Progenitor cell of endocrine pancreas (in vitro differentiated cells): ENCODE measurements around the gene MTNR1B. TPM values are rescaled to one million over a fixed set of nuclear protein-coding genes. Genes with fewer than 3 reads are reported as not detected.

Experiments used
- DNase-seq: peaks from one replicate; pipeline ENCODE4 v3.0.0; 2021; ENCODE audit warnings: low spot score; ENCODE audit not compliant: unreplicated experiment
- H3K27ac Mint-ChIP-seq: 2 replicates; pipeline ENCODE4 v1.8.0; 2021; ENCODE audit warnings: mild to moderate bottlenecking, moderate library complexity, mixed read lengths
- H3K27me3 Mint-ChIP-seq: 2 replicates; pipeline ENCODE4 v1.8.0; 2021; ENCODE audit warnings: mixed read lengths
- H3K36me3 Mint-ChIP-seq: 2 replicates; pipeline ENCODE4 v1.8.0; 2022; ENCODE audit warnings: mixed read lengths; ENCODE audit not compliant: insufficient read depth
- H3K4me1 Mint-ChIP-seq: 2 replicates; pipeline ENCODE4 v1.8.0; 2021; ENCODE audit warnings: low read depth, mixed read lengths
- H3K4me3 Mint-ChIP-seq: 2 replicates; pipeline ENCODE4 v1.8.0; 2021; ENCODE audit warnings: low read depth, mild to moderate bottlenecking, moderate library complexity, mixed read lengths
- H3K9me3 Mint-ChIP-seq: 2 replicates; pipeline ENCODE4 v1.8.0; 2021; ENCODE audit warnings: low read depth, mixed read lengths
- CTCF ChIP-seq: fragments of 200-600 bp; sonication (generic); IDR thresholded peaks from one replicate; pipeline ENCODE4 v1.5.0; 2021; ENCODE audit warnings: antibody characterized with exemption, mild to moderate bottlenecking; ENCODE audit not compliant: unreplicated experiment
- total RNA-seq: library from RNA; stranded (reverse); gene quantifications from 2 replicates; pipeline ENCODE4 v1.2.1, GENCODE V29; 2021

Gene MTNR1B
- total RNA-seq, 1 donor from 2014 or later, result not detected

GRCh38 chr11:92981508-92982043 is 12.1 kb downstream of the MTNR1B start:
- Mint-ChIP-seq H3K4me1 (no peaks in the 10 kb centered on the region), H3K27ac (no peak overlapping the region)

GRCh38 chr11:92986585-92986984 is 17.1 kb downstream of the MTNR1B start:
- peaks cover 9% of the 10 kb centered on the region for H3K9me3 Mint-ChIP-seq
- no peak overlapping the region for H3K4me3 Mint-ChIP-seq
- H3K27ac Mint-ChIP-seq, result no peak overlapping the region
- H3K4me1 Mint-ChIP-seq, result no peaks in the 10 kb centered on the region
- TF ChIP-seq CTCF, result no peak
- DNase-seq, result no peak
- H3K36me3 Mint-ChIP-seq, result peaks cover 3% of the 10 kb centered on the region
- no peaks in the 10 kb centered on the region for H3K27me3 Mint-ChIP-seq

More at GRCh38 chr11:92981508-92982043, 12.1 kb downstream of the MTNR1B start:
- Mint-ChIP-seq H3K4me3 (no peak overlapping the region), H3K36me3 (no peaks in the 10 kb centered on the region), H3K9me3 (no peaks in the 10 kb centered on the region), H3K27me3 (peaks cover 2% of the 10 kb centered on the region)
- no peak for TF ChIP-seq CTCF
- no peak for DNase-seq

- TF ChIP-seq CTCF, result no peak
- Mint-ChIP-seq H3K27ac (no peak overlapping the region), H3K4me1 (no peaks in the 10 kb centered on the region), H3K9me3 (peaks cover 9% of the 10 kb centered on the region), H3K36me3 (peaks cover 3% of the 10 kb centered on the region), H3K4me3 (no peak overlapping the region), H3K27me3 (no peaks in the 10 kb centered on the region)
- DNase-seq, result no peak
Observed at GRCh38 chr11:92993004-92993403, 23.6 kb downstream of the MTNR1B start.

- no peak for TF ChIP-seq CTCF
- no peak for DNase-seq
- H3K4me3 Mint-ChIP-seq, result no peak overlapping the region
- H3K27ac Mint-ChIP-seq, result no peak overlapping the region
- peaks cover 5% of the 10 kb centered on the region for H3K9me3 Mint-ChIP-seq
- no peaks in the 10 kb centered on the region for H3K27me3 Mint-ChIP-seq
- H3K36me3 Mint-ChIP-seq, result no peaks in the 10 kb centered on the region
- no peaks in the 10 kb centered on the region for H3K4me1 Mint-ChIP-seq
Observed at GRCh38 chr11:93000511-93001476, 31.3 kb downstream of the MTNR1B start.

GRCh38 chr11:93001806-93002205 is 32.4 kb downstream of the MTNR1B start:
- DNase-seq, result no peak
- H3K27ac Mint-ChIP-seq, result no peak overlapping the region
- H3K36me3 Mint-ChIP-seq, result no peaks in the 10 kb centered on the region
- H3K9me3 Mint-ChIP-seq, result peaks cover 5% of the 10 kb centered on the region
- H3K4me1 Mint-ChIP-seq, result no peaks in the 10 kb centered on the region
- H3K27me3 Mint-ChIP-seq, result no peaks in the 10 kb centered on the region
- TF ChIP-seq CTCF, result no peak
- no peak overlapping the region for H3K4me3 Mint-ChIP-seq
